Esophagus squamous epithelium (tissue), 4 donors: Measurements from ENCODE around the gene ZNF639.

Experiments used
- POLR2A ChIP-seq, 4 donors: fragments of 450-650 bp; IDR thresholded peaks; one replicate each; pipeline ENCODE4 v1.6.1; 2017; ENCODE audit warnings: antibody characterized with exemption in 4 of 4, mild to moderate bottlenecking in 4 of 4, moderate library complexity in 3 of 4
- TF ChIP-seq, protein P1 (sequence below), 6 experiments: fragments of 450-650 bp in 4 of 6; fragments of 200-600 bp in 2 of 6; sonication (generic) in 2 of 6; IDR thresholded peaks; one replicate each; pipeline ENCODE4 v1.5.1; 2016 to 2019; ENCODE audit warnings: antibody characterized with exemption in 6 of 6, mild to moderate bottlenecking in 4 of 6, moderate library complexity in 4 of 6

DNA sequence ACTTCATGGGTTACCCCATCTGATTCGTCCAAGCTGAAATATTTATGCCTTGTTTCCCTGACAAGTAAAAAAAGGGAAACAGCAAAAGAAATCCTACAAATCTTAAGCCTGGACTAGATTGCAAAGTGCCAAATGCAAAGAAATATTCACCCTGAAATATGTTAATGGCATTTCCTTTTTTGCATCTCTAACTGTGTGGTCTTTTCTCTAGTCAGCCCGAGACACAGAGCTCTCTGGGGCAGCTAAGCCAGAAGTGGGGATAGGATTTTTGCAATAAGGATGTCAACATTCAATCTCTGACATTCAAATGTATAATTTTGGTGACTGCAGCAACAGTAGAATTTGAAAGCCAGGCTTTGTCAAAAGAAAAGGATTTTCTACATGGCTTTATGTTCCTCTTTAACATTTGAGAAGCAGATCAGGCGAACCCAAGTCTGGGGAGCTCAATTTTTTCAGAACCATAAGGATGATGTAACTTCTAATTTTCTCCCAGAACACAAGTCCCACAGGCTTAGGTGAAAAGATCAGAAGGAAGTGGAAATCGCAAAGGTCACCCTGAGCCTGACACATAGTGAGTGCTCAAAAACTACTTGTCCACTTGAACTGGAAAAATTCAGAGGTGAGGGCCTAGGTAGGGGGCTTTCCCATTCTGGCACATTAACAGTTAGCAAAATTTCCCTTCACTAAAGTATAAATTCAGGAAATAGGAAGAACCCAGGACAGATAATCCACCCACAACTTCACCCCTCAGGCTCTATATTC is 43.7 kb upstream of the ZNF639 start:
- TF ChIP-seq, protein P1, sequence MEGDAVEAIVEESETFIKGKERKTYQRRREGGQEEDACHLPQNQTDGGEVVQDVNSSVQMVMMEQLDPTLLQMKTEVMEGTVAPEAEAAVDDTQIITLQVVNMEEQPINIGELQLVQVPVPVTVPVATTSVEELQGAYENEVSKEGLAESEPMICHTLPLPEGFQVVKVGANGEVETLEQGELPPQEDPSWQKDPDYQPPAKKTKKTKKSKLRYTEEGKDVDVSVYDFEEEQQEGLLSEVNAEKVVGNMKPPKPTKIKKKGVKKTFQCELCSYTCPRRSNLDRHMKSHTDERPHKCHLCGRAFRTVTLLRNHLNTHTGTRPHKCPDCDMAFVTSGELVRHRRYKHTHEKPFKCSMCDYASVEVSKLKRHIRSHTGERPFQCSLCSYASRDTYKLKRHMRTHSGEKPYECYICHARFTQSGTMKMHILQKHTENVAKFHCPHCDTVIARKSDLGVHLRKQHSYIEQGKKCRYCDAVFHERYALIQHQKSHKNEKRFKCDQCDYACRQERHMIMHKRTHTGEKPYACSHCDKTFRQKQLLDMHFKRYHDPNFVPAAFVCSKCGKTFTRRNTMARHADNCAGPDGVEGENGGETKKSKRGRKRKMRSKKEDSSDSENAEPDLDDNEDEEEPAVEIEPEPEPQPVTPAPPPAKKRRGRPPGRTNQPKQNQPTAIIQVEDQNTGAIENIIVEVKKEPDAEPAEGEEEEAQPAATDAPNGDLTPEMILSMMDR (IDR thresholded peaks at IDR 0.05), result no peak
- TF ChIP-seq POLR2A (IDR thresholded peaks at IDR 0.05), result no peak
